Stomach (tissue), 4 donors: ENCODE results near the gene RNU7-1.

Source experiments
- EP300 ChIP-seq: sonication (generic); formaldehyde crosslinking; IDR thresholded peaks from one replicate; pipeline ENCODE4 v1.6.1; 2017; ENCODE audit warnings: antibody characterized with exemption
- POLR2A ChIP-seq, 4 donors: fragments of 450-650 bp; IDR thresholded peaks; one replicate each; pipeline ENCODE4 v1.6.1; 2016; ENCODE audit warnings: antibody characterized with exemption in 4 of 4, control low read depth in 2 of 4, mild to moderate bottlenecking in 1 of 4, moderate library complexity in 1 of 4
- POLR2AphosphoS5 ChIP-seq, 3 donors: sonication (generic); formaldehyde crosslinking; IDR thresholded peaks; one replicate each; pipeline ENCODE4 v1.6.1; 2016; ENCODE audit warnings: antibody characterized with exemption in 3 of 3
- TF ChIP-seq, protein P1 (sequence below), 7 experiments: fragments of 450-650 bp in 4 of 7; fragments of 200-600 bp in 3 of 7; sonication (generic) in 3 of 7; IDR thresholded peaks; one replicate each; pipeline ENCODE4 v1.5.1; 2016 to 2019; ENCODE audit warnings: antibody characterized with exemption in 7 of 7, control low read depth in 2 of 7, mild to moderate bottlenecking in 1 of 7

DNA sequence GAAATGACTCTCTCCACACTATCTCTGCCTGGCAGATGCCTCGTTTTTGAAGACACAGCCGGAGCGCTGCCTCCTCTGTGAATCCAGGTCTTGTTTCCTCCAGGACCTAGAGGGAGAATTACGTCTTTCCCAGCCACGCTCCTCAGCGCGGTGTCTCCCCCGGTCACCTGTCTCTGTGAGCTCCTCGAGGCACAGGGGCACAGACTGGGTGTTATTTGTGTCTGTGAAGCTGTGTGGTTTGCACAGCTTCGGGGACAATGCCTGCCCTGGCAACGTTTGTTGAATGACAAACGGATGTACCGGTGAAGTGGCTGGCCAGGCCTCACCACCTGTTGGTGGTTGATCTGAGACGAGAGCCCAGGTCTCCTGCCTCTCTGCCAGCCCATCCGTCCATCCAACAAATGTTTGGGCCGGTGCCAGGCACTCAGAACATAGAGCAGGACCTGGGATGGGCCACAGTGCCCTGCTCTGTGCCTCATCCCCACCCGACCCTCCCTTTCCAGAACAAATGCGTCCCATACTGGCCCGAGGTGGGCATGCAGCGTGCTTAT, 13.6 kb downstream of the RNU7-1 start:
- TF ChIP-seq, protein P1, sequence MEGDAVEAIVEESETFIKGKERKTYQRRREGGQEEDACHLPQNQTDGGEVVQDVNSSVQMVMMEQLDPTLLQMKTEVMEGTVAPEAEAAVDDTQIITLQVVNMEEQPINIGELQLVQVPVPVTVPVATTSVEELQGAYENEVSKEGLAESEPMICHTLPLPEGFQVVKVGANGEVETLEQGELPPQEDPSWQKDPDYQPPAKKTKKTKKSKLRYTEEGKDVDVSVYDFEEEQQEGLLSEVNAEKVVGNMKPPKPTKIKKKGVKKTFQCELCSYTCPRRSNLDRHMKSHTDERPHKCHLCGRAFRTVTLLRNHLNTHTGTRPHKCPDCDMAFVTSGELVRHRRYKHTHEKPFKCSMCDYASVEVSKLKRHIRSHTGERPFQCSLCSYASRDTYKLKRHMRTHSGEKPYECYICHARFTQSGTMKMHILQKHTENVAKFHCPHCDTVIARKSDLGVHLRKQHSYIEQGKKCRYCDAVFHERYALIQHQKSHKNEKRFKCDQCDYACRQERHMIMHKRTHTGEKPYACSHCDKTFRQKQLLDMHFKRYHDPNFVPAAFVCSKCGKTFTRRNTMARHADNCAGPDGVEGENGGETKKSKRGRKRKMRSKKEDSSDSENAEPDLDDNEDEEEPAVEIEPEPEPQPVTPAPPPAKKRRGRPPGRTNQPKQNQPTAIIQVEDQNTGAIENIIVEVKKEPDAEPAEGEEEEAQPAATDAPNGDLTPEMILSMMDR (IDR thresholded peaks at IDR 0.05), result no peak
- TF ChIP-seq POLR2A (IDR thresholded peaks at IDR 0.05) (no peak), POLR2AphosphoS5 (IDR thresholded peaks at IDR 0.05) (no peak), EP300 (no peak)
